ENCODE measurements around the gene HAL. TPM values are rescaled to one million over a fixed set of nuclear protein-coding genes. Genes with fewer than 3 reads are reported as not detected.

HAL gene
- total and polyA plus RNA-seq, 3 donors from 2014 or later = 0.37 to 0.74 (median 0.39) TPM

DNA sequence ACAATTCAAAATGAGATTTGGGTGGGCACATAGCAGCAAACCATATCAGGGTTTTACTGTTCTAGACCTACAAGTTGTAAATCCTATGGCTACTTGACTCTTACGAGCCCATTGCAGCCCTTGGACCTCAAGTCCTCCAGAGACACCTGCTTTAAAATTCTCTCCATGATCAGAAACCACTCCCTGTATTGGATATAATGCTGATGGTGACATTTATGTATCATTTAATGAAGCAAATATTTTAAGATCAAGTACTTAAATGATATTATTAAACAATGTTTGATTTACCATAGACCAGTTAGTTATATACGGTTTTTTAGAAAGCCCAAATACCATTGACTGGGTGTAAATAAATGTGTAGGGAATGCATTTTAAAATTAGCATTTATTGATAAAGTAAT, 28.8 kb downstream of the HAL start:
- TF ChIP-seq POLR2A (IDR thresholded peaks at IDR 0.05) = no peak
- TF ChIP-seq, protein P1, sequence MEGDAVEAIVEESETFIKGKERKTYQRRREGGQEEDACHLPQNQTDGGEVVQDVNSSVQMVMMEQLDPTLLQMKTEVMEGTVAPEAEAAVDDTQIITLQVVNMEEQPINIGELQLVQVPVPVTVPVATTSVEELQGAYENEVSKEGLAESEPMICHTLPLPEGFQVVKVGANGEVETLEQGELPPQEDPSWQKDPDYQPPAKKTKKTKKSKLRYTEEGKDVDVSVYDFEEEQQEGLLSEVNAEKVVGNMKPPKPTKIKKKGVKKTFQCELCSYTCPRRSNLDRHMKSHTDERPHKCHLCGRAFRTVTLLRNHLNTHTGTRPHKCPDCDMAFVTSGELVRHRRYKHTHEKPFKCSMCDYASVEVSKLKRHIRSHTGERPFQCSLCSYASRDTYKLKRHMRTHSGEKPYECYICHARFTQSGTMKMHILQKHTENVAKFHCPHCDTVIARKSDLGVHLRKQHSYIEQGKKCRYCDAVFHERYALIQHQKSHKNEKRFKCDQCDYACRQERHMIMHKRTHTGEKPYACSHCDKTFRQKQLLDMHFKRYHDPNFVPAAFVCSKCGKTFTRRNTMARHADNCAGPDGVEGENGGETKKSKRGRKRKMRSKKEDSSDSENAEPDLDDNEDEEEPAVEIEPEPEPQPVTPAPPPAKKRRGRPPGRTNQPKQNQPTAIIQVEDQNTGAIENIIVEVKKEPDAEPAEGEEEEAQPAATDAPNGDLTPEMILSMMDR (IDR thresholded peaks at IDR 0.05) = no peak
- no peak overlapping the region for H3K4me3 ChIP-seq
- no peak for DNase-seq
- WGBS, 2 donors = 88 to 93% methylated on average over 2 of the region's 2 CpGs
- H3K27ac ChIP-seq = no peak overlapping the region
- H3K27me3 ChIP-seq = no peaks in the 10 kb centered on the region
- no peaks in the 10 kb centered on the region for H3K9me3 ChIP-seq
- intact Hi-C loops (cut with DNase I; ENCODE audit: low total_unique reads) = no loop called here
- H3K4me1 ChIP-seq = no peaks in the 10 kb centered on the region
- H3K36me3 ChIP-seq (ENCODE audit: low read depth, missing control alignments) = no peaks in the 10 kb centered on the region

DNA sequence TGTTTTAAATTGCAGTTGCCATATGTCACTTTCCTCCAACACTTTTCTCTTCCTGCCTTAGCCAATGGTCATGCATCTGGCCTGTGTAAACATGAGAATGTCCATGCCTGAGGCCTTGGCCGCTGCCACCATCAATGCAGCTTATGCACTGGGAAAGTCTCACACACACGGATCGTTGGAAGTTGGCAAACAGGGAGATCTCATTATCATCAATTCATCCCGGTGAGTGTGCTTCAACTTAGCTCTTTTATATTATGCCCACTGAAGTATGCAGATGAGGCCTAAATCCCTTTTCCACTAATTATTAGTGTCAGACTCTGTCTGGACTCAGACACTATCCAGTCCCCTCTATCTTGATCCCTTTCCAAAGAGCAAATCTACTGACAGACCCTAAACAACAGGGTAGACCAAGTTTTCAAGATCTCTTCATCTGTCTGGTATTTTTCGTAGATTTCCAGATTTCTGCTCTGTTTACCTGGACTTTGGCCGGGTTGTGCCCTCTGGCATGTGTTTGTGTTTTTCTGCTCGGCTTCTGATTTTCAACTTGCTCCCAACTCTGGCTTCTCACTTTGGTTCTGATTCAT, 29.8 kb downstream of the HAL start:
- no peak overlapping the region for H3K4me3 ChIP-seq
- 79 to 82% methylated on average over 7 of the region's 7 CpGs for WGBS, 2 donors
- no peaks in the 10 kb centered on the region for H3K4me1 ChIP-seq
- no peaks in the 10 kb centered on the region for H3K36me3 ChIP-seq (ENCODE audit: low read depth, missing control alignments)
- H3K27me3 ChIP-seq = no peaks in the 10 kb centered on the region
- TF ChIP-seq, protein P1 (IDR thresholded peaks at IDR 0.05) = no peak
- no peak for TF ChIP-seq POLR2A (IDR thresholded peaks at IDR 0.05)
- no peak overlapping the region for H3K27ac ChIP-seq
- no peaks in the 10 kb centered on the region for H3K9me3 ChIP-seq
- intact Hi-C loops (cut with DNase I; ENCODE audit: low total_unique reads) = no loop called here
- DNase-seq = no peak

DNA sequence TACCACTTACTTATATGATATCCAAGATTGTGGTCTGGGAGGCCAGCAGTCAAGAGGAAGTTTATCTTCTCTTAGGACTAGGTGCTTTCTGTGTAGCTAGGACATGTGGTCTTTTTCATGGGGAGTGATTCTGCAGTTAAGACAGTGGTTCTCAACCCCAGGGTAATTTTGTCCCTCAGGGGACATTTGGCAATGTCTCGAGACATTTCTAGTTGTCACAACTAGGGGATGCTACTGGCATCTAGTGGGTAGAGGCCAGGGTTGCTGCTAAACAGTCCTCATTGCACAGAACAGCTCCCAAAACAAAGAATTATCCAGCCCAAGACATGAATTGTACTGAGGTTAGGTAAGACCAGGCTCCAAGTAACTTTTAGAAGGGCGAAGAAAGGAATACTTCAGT, 33.0 kb downstream of the HAL start:
- no peak for DNase-seq
- Histone ChIP-seq H3K9me3 (no peaks in the 10 kb centered on the region), H3K36me3 (ENCODE audit: low read depth, missing control alignments) (no peaks in the 10 kb centered on the region), H3K27ac (no peak overlapping the region), H3K4me3 (no peak overlapping the region), H3K27me3 (no peaks in the 10 kb centered on the region), H3K4me1 (no peaks in the 10 kb centered on the region)
- WGBS, 2 donors = 69 to 88% methylated on average over 2 of the region's 2 CpGs
- TF ChIP-seq POLR2A (IDR thresholded peaks at IDR 0.05) = no peak
- TF ChIP-seq, protein P1 (IDR thresholded peaks at IDR 0.05) = no peak
- intact Hi-C loops (cut with DNase I; ENCODE audit: low total_unique reads) = no loop called here

DNA sequence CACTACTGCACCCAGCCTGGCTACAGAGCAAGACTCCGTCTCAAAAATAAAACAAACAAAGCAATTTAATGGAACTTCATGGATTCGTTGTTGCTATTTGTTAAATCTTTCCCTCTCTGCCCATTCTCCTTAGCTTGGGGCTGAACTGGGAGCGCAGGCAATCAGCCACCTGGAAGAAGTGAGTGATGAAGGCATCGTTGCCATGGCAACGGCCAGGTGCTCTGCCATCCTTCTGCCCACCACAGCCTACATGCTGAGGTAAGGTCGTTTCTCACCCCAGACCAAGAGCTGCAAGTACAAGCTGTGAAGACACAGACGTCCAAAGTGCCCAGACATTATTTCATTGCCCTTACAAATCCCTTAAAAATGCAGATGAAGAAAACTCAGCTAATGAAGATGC, 33.9 kb downstream of the HAL start:
- H3K4me1 ChIP-seq = no peaks in the 10 kb centered on the region
- WGBS, 2 donors = 74% methylated on average over 7 of the region's 7 CpGs
- TF ChIP-seq, protein P1 (IDR thresholded peaks at IDR 0.05) = no peak
- no peak for TF ChIP-seq POLR2A (IDR thresholded peaks at IDR 0.05)
- no peak overlapping the region for H3K4me3 ChIP-seq
- DNase-seq = no peak
- H3K9me3 ChIP-seq = no peaks in the 10 kb centered on the region
- H3K36me3 ChIP-seq (ENCODE audit: low read depth, missing control alignments) = no peaks in the 10 kb centered on the region
- intact Hi-C loops (cut with DNase I; ENCODE audit: low total_unique reads) = no loop called here
- no peak overlapping the region for H3K27ac ChIP-seq
- H3K27me3 ChIP-seq = no peaks in the 10 kb centered on the region

DNA sequence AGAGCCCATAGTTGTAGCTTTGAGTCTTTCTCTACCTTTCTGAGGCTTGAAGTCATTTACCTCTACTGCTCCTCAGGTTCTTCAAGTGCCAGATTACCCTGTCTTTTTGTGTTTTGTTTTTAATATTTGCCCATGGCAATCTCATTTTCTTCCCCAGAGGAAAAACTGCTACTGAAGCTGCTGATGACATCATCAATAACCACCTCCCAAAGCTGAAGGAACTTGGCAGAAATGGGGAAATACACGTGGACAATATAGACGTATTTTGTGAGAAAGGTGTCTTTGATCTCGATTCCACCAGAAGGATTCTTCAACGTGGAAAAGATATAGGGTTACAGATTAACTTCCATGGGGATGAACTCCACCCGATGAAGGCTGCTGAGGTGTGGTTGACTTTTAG, 35.9 kb downstream of the HAL start:
- 71 to 77% methylated on average over 5 of the region's 5 CpGs for WGBS, 2 donors
- Histone ChIP-seq H3K27ac (no peak overlapping the region), H3K9me3 (no peaks in the 10 kb centered on the region), H3K36me3 (ENCODE audit: low read depth, missing control alignments) (no peaks in the 10 kb centered on the region), H3K4me3 (no peak overlapping the region), H3K4me1 (no peaks in the 10 kb centered on the region), H3K27me3 (no peaks in the 10 kb centered on the region)
- no peak for TF ChIP-seq POLR2A (IDR thresholded peaks at IDR 0.05)
- TF ChIP-seq, protein P1 (IDR thresholded peaks at IDR 0.05) = no peak
- intact Hi-C loops (cut with DNase I; ENCODE audit: low total_unique reads) = no loop called here
- no peak for DNase-seq

All from testis (tissue), 3 donors.